ENCODE results near the gene NEURL1B. TPM values are rescaled to one million over a fixed set of nuclear protein-coding genes. Genes with fewer than 3 reads are reported as not detected.

Gene NEURL1B
- total RNA-seq, 1 donor from 2014 or later, result 4.4 TPM

GRCh38 chr5:172725785-172726184, 84.7 kb downstream of the NEURL1B start:
- no peak for TF ChIP-seq CTCF (conservative IDR thresholded peaks at IDR 0.05; ENCODE audit: low read depth, low read length)
- no peak for DNase-seq (ENCODE audit: low read depth)
- no peak overlapping the region for H3K4me3 ChIP-seq (ENCODE audit: low read depth, low read length)

- no peak for TF ChIP-seq CTCF (conservative IDR thresholded peaks at IDR 0.05; ENCODE audit: low read depth, low read length)
- H3K4me3 ChIP-seq (ENCODE audit: low read depth, low read length), result no peak overlapping the region
- no peak for DNase-seq (ENCODE audit: low read depth)
Measured at GRCh38 chr5:172726966-172727365, 85.9 kb downstream of the NEURL1B start.

- no peak overlapping the region for H3K4me3 ChIP-seq (ENCODE audit: low read depth, low read length)
- no peak for DNase-seq (ENCODE audit: low read depth)
- peak; percentile 3 for TF ChIP-seq CTCF (conservative IDR thresholded peaks at IDR 0.05; ENCODE audit: low read depth, low read length)
Measured at GRCh38 chr5:172727551-172727950, 86.5 kb downstream of the NEURL1B start.

- no peak overlapping the region for H3K4me3 ChIP-seq (ENCODE audit: low read depth, low read length)
Measured at GRCh38 chr5:172728481-172729241, 87.6 kb downstream of the NEURL1B start.

GRCh38 chr5:172729588-172729987, 88.5 kb downstream of the NEURL1B start:
- no peak overlapping the region for H3K4me3 ChIP-seq (ENCODE audit: low read depth, low read length)
- TF ChIP-seq CTCF (conservative IDR thresholded peaks at IDR 0.05; ENCODE audit: low read depth, low read length), result no peak
- no peak for DNase-seq (ENCODE audit: low read depth)

More at GRCh38 chr5:172728481-172729241, 87.6 kb downstream of the NEURL1B start:
- no peak for DNase-seq (ENCODE audit: low read depth)
- TF ChIP-seq CTCF (conservative IDR thresholded peaks at IDR 0.05; ENCODE audit: low read depth, low read length), result no peak

GRCh38 chr5:172730222-172730621, 89.2 kb downstream of the NEURL1B start:
- TF ChIP-seq CTCF (conservative IDR thresholded peaks at IDR 0.05; ENCODE audit: low read depth, low read length), result no peak
- H3K4me3 ChIP-seq (ENCODE audit: low read depth, low read length), result no peak overlapping the region
- no peak for DNase-seq (ENCODE audit: low read depth)

Measured in epithelial cell of proximal tubule (primary cell).